Right ventricle myocardium superior (tissue), 1 donor: ENCODE measurements around the gene GGA2. TPM values are rescaled to one million over a fixed set of nuclear protein-coding genes. Genes with fewer than 3 reads are reported as not detected.
"Not testable (repeated sequence)": the region's sequence is repeated elsewhere in the genome, so short reads cannot be mapped to it uniquely, and the experiment has no call there.

Experiments used
- ATAC-seq: fragments of 200-7000 bp; cut with Tn5 transposase; one replicate; pipeline ENCODE4 v1.9.1; 2020; ENCODE audit warnings: mild to moderate bottlenecking; ENCODE audit not compliant: poor library complexity
- DNase-seq: peaks from one replicate; pipeline ENCODE4 v3.0.0-alpha.2; 2020
- intact Hi-C: fragments of 100-400 bp; cut with DNase I; formaldehyde crosslinking; loops from one replicate; pipeline ENCODE4 v1.11.2; 2022
- total RNA-seq: library from RNA; stranded (reverse); fragmentation: NEBNext Ultra II Directional; extraction: Animal tissue kit (Norgen Biotek cat#: 25700); gene quantifications from one replicate; pipeline ENCODE4 v1.2.1, GENCODE V29; 2021
- donor health status: DM: no; HTN: yes; CAD: no; lungs with severe emphysema.

Gene GGA2
- total RNA-seq, 1 donor from 2014 or later = 50.3 TPM

DNA sequence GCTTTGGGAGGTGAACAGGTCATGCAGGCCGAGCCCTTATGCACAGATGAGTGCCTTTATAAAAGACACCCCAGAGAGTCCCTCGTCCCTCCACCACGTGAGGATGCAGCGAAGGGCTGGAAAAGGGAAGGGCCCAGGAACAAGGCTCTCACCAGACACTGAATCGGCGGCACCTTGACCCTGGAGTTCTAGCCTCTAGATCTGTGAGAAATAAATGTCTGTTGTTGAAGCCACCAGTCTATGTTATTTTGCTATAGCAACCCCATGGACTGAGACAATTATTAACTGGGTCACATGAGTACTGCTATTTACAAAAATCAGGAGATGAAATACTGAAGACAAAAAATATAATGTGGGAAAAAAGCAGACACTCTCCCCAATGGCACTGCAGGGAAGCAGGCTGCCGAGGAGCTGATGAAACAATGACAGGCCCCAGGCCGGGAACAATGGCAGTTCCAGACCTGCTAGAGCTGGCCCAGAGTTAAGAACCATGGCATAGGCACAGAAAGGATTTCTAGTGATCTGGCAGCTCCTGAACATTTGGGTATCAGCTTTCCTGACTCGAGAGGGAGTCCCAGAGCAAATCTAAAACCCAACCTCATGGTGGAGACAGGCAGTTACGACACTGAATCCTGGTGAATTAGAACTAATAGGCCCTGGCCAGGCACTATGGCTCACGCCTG is 17.8 kb upstream of the GGA2 start:
- ATAC-seq (peak; percentile 80), DNase-seq (no peak)
- intact Hi-C loops = no loop called here

- intact Hi-C loops = no loop called here
- no peak for DNase-seq
- ATAC-seq = no peak
Observed at GRCh38 chr16:23524886-23525285, 14.6 kb upstream of the GGA2 start.

DNA sequence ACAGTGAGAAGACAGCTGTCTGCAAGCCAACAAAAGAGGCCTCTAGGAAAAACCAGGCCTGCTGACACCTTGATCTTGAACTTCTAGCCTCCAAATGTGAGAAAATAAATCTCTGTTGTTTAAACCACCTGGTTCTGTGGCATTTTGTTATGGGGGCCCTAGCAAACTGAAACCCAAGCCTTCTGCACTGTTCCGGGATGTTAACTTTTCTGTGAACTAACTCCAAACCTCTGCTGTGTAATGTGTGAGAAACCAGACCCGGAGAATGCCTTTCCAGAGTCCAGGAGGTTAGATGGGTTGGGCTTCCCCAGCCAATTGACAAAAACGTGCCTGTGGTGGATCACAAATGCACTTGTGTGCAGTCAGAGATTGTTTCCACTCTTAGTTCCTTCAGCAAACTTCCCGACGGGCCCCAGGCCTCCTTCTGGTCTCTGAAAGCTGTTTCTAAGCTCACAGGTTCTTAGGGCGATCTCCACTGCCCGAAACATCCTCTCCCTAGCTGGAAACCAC is 13.6 kb upstream of the GGA2 start:
- no peak for ATAC-seq
- intact Hi-C loops = no loop called here
- DNase-seq = no peak

DNA sequence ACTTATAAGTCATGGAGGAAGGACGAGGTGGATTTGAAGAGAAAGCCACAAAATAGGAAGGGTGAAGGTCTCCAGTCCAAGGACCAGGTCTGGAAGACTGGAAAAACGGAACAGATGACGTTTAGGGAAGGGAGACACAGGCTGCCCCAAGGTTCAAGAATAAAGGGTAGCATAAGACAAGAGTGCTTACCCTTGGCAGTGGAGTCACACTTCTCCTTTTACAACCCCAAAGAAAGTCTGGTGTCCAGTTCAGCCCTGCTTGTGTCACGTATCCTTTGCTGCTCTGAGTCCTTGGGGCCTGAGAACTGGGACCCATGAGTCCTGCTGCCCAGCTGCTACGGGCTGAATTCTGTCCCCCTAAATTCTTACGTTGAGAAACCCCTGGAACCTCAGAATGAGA is 13.0 kb upstream of the GGA2 start:
- ATAC-seq = no peak

DNA sequence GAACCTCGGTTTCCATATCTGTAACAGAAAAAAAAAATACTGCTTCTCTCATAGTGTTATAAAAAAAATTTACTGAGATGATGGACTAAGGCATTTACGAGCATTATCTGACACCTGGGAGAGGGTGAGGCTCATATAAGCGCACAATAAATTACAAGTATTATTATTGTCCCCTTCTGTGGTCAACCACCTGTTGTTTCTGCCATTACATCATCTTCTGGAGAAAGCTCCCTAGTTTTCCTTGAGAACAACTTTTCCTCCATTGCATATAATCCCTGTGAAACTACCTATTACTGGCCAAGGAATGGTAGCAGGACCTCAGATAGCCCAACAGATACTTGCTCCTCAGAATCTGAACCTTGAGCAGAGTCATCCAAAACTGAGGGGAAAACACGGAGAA is 11.7 kb upstream of the GGA2 start:
- ATAC-seq (no peak), DNase-seq (no peak)
- intact Hi-C loops = no loop called here

More for the DNA sequence above, 13.0 kb upstream of the GGA2 start:
- intact Hi-C loops = no loop called here
- DNase-seq = no peak

DNA sequence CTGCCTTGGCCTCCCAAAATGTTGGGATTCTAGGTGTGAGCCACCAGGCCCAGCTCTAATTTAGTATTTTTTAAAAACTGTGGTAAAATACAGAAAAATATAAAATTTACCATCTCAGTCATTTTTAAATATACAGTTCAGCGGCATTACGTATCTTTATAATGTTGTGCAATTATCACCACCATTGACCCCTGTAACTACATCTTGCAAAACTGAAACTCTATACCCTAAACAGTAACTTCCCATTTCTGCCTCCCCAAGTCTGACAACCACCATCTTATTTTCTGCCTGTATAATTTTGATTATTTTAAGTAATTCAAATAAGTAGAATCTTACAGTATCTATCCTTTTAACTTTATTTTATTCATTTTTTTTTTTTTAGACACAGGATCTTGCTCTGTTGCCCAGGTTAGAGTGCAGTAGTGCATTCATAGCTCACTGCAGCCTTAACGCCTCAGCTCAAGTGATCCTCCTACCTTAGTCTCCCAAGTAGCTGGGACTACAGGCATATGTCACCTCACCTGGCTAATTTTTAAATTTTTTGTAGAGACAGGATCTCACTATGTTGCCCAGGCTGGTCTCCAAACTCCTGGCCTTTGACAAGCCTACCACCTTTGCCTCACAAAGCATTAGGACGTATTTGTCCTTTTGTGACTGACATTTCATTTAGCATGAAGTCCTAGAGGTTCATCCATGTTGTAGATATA is 10.9 kb upstream of the GGA2 start:
- intact Hi-C loops = no loop called here
- no peak for ATAC-seq
- DNase-seq = no peak

DNA sequence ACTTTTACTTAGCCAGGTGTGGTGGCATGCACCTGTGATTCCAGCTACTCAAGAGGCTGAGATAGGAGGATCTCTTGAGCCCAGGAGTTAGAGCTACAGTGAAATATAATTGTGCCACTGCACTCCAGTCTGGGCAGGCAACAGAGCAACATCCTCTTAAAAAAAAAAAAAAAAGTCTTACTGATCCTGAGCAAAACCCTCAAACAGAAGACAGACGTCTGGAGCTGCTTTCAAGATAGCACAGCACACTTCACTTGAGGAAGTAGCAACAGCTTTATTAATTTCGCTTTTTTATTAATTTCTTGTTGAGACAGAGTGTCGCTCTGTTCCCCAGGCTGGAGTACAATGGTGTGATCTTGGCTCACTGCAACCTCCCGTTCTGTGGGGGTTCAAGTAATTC is 10.2 kb upstream of the GGA2 start:
- ATAC-seq = no peak
- intact Hi-C loops = no loop called here
- no peak for DNase-seq

DNA sequence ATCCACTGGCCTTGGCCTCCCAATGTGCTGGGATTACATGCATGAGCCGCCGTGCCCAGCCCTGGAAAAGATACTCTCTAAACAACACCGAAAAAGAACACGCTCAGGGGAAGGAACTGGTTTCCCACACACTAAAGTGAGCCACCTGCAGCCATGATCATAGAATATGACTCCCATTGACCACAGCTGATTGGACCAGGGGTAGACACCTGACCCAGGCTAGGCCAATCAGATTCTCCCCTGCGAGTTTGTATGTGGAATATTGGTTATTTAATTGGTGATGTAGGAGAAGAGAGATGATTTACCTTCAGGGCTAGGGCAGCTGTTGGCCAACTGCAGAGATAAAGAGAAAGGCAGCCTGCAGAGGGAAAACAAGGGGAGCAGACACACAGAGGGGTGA is 9.0 kb upstream of the GGA2 start:
- ATAC-seq (no peak), DNase-seq (no peak)
- intact Hi-C loops = no loop called here

DNA sequence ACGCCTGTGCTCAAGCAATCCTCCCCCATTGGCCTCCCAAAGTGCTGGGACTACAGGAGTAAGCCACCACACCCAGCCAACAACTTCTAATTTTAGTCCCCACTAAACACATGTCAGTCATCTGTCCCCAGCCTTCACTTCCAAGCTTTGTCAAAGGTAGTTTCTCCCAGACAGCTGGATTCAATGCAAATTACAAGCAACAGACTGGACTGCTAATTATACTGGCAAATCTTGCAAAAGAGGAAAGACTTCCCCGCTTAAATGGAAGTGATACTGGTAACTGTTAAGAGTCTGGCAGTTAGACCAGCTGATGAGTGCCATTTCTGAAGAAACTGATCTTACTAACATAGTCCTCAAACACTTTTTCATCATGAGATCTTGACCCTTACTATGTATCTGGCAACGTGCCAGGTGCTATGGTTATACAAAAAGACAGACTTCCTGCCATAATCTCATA is 8.2 kb upstream of the GGA2 start:
- intact Hi-C loops = no loop called here
- no peak for DNase-seq
- ATAC-seq = no peak

DNA sequence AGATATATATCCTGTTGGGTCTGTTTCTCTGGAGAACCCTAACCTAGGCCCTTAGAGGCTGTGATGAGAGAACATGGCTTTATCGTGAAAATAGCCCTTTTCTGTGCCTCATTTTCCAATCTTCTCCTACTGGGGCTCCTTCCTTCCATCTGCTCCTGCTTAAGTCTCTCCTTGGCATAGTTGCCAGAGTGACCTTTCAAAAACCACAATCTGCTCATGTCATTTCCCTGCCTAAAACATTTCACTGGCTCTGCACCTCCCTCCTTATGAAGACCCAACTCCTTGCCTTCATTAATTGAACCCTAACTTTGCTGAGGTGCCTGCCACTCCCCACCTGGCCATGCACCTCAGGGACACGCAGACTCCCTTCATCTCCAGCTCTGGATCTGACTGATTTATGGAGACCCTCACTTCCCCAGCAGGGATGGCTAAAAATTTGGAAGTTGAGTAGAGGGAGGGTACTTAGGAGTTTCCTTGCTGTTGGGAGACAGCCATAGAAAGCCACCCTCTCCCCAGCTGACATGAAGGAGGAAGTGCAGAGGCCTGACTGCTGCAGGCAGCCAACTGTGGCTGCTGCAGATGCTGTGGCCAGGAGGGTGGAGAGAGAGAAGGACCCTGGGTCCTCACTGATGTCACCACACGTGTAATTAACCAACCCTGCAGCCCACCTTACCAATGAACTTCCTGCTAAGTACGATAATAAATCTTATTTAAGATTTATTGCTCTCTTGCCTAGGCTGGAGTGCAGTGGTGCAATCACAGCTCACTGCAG is 6.3 kb upstream of the GGA2 start:
- intact Hi-C loops = no loop called here

DNA sequence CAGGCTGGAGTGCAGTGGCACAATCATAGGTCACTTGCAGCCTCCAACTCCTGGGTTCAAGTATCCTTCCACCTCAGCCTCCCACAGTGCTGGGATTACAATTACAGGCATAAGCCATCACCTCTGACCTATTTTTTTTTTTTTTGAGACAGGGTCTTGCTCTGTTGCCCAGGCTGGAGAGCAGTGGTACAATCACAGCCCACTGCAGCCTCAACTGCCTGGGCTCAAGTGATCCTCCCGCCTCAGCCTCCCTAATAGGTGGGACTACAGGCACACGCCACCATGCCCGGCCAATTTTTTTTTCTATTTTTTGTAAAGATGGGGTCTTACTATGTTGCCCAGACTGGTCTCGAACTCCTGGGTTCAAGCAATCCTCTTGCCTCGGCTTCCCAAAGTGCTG is 5.6 kb upstream of the GGA2 start:
- ATAC-seq = no peak
- intact Hi-C loops = no loop called here
- DNase-seq = no peak

More for the DNA sequence above, 6.3 kb upstream of the GGA2 start:
- DNase-seq (no peak), ATAC-seq (peak; percentile 40)

DNA sequence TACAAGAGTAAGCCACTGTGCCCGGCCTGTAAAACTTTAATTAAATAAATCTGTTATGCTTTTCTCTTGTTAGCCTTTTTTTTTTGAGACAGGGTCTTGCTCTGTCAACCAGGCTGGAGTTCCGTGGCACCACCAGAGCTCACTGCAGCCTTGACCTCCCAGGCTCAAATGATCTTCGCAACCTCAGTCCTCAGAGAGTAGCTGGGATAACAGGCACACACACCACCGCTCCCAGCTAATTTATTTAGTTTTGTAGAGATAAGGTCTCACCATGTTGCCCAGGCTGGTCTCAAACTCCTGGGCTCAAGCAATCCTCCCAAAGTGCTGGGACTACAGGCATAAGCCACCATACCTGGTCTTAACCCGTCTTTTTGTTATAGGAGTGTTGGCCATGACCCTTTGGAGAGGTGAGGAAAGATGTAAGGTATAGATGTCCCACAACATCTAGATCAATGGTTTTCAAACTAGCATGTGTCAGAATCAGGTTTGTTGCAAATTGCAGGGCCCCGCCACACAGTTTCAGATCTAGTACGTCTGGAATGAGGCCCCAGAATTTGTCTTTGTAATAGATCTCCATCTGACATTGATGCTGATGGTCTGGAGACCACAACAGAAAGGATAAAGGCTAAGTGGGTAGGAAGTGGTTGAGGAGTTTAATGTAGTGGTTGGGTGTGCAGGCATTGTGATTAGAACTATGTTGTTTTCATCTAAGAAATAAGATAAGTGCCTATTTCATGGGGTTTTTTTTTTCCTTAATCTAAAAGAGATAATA is 4.3 kb upstream of the GGA2 start:
- no peak for DNase-seq
- intact Hi-C loops = no loop called here

DNA sequence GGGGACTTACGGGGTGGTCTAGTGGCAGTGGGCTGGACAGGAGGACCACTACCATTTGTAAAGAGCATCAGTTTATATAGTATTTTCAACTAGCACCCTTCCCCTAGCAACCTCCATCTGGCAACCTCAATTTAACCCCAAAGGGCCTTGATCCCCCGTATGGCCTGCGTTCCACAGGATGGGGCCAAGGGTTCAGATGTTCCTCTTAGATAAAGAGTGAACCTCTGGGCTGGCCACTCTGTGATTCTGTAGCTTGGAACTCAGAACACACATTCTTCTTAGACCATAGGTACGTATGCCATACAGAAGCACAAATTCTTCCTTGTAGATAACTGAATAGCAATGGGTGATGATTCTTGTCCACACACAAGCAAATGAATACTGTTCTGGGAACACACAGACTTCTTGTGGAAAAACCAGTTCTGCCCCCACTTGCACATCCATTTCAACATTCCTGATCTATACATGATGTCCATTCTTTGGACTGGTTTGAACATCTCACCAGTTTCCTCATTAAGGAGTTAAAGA is 1.9 kb upstream of the GGA2 start:
- DNase-seq (no peak), ATAC-seq (no peak)
- intact Hi-C loops = no loop called here

More for the DNA sequence above, 4.3 kb upstream of the GGA2 start:
- ATAC-seq = no peak

- intact Hi-C loops = no loop called here
- DNase-seq (no peak), ATAC-seq (no peak)
Observed at GRCh38 chr16:23511731-23512130, 1.4 kb upstream of the GGA2 start.

- ATAC-seq, intact Hi-C loops, DNase-seq: not testable (repeated sequence)
Observed at GRCh38 chr16:23510915-23511270, 599 bp upstream of the GGA2 start.

DNA sequence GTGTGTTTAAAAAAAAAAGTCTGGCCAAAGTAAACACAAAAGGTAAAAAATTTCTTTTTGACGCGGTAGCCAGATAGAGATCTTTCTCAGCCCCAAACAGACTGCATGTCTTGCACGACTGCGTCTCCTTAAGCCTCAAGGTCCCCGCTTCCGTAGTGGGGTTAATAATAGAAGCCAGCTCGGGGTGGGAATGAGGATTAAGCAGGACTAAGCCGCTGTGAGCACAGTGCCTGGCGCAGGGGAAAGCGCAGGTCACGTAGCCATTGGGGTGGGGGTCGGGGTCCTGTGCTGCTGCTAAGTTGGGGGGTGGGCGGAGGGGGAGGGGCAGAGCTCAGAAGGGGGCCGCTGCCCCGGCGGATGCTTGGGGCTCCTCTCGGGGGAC is 521 bp downstream of the GGA2 start:
- intact Hi-C loops = no loop called here
- ATAC-seq = peak; percentile 52
- DNase-seq = no peak

DNA sequence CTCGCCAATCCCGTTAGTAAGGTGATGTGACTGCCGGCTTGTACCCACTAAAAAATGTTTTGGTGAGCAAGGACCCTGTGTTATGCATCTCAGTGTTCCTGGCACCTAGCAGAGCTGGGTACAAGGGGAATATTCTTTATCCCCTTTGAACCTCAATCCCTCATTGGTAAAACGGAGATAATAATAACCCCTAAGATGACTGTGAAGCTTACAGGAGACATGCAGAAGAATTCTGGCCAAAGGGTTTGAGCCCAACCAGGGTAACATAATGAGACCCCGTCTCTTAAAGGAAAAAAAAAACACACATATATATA is 896 bp downstream of the GGA2 start:
- DNase-seq = no peak
- intact Hi-C loops = no loop called here
- ATAC-seq = no peak

DNA sequence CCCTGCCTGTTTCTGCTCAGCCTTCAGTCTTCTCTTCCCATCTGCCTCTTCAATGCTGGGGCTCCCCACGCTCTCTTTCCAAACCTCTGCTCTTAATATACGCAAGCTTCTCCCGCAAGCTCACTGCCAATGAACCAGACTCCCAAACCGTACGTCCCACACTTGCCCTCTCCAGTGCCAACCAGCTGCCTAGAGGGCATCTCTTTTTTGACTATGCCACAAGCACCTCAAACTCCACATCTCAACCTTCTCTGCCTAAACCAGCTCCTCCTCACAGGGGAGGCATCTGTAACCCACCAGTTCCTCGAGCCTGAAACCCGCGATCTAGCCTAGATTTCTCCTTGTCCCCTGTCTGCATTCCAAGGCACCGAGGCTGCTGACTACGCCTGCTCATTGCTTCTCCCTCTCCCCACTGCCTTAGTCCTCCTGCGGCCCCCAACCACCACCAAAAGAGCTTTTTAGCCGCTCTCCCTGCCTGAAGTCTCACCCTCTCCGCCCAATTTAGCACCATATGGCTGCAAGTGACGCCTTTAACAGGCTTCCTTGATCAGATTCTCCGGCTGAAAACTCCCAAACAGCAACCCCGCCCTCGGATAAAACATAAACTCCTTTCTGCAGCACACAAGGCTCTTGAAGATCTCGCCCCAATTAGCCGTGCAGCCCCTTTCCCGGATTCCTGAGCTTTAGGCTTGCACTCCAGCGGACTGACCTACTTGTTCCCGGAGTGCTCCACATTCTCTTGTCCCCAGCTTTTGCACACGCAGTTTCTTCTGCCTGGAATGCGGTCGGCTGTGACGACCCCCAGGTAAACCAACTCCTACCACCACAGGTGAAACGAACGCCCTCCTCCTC is 1.5 kb downstream of the GGA2 start:
- ATAC-seq = no peak
- intact Hi-C loops = no loop called here
- DNase-seq = no peak
